HG02852 (cell line): ENCODE data around the gene HOXA4.

Source experiments
- ATAC-seq: cut with Tn5 transposase; IDR thresholded peaks from one replicate; pipeline ENCODE4 v1.9.1; 2021; ENCODE audit warnings: mild to moderate bottlenecking, moderate library complexity; ENCODE audit not compliant: unreplicated experiment

HOXA4 gene

DNA sequence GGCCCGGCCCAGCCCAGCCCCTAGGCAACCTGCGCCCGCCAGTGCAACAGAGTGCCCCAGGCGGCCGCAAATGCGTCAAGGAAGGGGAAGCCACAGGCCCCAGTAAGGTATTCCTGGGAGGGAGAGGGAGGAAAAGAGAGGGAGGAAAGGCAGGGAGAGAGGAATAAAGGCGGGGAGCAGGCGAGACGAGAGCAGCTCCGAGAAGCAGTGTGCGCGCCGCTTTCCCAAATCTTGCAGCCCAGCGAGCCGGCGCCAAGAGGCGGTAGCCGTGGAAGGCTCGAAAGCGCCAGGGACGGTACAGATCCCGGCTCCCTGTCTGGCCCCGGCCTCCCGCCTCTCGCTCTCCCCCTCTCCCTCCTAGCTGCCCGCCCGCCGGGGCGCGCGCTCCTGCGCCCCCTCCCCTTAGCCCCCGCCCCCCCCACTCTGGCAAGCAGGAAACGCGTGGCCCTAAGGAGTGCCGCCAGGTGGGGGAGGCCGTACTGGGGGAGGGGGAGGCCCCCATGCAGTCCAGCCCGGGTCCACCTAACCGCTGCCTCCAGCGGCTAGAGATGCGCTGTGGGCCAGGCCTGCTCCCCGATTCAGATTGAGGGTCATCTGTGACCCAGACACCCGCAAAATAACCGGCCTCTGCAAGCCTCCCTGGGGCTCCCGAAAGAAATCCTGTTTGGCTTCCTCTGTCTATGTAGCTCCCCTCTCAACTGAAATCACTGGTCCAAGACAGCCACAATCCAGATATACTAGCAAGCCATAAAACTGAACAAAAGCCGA lies 39.3 kb upstream of the HOXA4 start:
- no peak for ATAC-seq

GRCh38 chr7:27168265-27168947 lies 37.8 kb upstream of the HOXA4 start:
- ATAC-seq = no peak

- ATAC-seq = no peak
Observed at GRCh38 chr7:27167916-27168264, 37.3 kb upstream of the HOXA4 start.

DNA sequence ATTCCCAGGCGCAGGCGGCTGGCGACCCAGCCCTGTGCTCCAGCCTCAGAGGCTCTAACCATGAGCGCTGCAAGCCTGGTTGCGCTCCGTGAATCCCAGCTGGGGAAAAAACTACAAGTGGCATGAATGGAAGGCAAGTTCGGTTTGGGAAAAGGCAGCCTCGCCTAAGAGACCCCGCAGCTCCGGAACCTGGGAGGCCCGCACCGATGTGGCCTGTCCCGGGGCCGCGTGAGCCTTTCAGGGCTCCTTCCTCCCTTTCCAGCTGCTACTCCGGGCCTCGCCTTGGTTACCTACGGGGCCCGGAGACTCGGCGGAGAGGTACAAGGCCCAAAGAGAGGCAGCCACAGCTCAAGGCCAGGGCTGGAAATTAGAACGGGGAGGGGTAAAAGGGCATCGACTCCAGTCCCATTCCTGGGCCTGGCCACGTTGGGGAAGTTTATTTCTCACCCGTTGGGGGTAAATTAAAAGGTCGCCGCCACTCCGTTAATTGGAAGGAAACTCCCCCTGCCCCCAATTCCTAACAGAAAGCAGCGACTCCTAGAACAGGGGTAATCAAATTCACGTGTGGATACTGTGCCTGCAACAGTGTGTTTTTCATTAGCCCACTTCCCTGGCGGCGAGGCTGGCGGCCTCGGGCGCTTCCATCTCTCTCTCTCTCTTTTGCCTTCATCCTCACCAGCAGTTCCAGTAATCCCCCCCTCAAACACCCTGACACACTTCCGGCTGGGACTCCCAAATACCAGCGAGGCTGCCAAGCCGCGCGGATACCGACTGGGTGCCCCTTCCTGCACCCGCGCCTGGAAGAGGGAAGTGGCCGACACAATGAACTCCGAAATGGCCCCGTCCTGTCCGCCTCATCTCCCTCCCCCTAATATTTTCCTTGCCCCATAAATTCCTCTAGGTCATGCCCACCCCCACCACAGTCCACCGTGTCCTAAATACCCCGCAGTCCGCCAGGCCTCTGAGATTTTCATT lies 36.3 kb upstream of the HOXA4 start:
- ATAC-seq = no peak

DNA sequence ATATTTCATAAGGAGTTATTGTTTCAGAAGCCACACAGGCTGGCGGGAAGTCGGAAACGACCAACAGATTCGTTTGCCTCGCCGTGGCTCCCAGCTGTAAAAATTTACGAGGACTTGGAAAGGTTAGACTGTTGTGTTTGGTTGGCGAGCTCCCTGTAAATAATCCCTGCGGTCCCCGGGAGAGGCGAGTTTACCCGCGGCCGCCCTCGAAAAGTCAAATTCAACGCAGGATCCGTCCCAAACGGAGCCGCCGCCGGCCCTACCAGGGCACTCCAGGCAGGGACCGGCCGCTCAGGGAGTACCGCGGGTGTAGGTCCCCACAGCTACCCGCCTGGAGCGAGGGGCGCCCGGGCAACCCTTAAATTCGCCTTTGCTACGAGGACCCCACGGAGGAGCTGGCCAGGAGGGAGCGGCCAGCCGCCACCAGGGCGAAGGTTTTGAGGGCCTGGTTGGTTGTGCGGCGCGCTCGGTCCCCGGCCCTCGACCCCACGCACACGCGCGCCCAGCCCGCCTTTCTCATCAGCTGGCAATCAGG lies 35.5 kb upstream of the HOXA4 start:
- no peak for ATAC-seq

DNA sequence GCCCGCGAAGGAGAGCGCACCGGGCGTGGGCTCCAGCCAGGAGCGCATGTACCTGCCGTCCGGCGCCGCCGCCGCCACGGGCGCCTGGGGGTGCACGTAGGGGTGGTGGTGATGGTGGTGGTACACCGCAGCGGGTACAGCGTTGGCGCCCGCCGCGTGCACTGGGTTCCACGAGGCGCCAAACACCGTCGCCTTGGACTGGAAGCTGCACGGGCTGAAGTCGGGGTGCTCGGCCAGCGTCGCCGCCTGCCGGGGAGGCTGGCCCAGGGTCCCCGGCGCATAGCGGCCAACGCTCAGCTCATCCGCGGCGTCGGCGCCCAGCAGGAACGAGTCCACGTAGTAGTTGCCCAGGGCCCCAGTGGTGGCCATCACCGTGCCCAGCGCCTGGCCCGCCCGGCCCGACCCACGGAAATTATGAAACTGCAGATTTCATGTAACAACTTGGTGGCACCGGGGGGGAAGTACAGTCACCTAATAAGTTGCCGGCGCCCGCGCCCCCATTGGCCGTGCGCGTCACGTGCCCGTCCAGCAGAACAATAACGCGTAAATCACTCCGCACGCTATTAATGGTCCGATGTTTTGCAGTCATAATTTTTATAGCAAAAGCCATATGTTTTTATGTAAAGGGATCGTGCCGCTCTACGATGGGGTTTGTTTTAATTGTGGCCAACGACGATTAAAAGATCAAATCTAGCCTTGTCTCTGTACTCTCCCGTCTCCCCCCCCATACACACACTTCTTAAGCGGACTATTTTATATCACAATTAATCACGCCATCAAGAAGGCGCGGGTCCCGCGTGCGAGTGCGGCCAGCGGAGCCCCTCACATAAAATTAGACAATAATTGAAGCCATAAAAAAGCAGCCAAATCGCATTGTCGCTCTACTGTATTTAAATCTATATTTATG lies 34.8 kb upstream of the HOXA4 start, which contains the start of gene HOXA9:
TSS of gene HOXA9 (minus strand) at position 449 of the 907 bp plus-strand sequence. CDS start at position 369, 80 bp downstream.
- no peak for ATAC-seq

DNA sequence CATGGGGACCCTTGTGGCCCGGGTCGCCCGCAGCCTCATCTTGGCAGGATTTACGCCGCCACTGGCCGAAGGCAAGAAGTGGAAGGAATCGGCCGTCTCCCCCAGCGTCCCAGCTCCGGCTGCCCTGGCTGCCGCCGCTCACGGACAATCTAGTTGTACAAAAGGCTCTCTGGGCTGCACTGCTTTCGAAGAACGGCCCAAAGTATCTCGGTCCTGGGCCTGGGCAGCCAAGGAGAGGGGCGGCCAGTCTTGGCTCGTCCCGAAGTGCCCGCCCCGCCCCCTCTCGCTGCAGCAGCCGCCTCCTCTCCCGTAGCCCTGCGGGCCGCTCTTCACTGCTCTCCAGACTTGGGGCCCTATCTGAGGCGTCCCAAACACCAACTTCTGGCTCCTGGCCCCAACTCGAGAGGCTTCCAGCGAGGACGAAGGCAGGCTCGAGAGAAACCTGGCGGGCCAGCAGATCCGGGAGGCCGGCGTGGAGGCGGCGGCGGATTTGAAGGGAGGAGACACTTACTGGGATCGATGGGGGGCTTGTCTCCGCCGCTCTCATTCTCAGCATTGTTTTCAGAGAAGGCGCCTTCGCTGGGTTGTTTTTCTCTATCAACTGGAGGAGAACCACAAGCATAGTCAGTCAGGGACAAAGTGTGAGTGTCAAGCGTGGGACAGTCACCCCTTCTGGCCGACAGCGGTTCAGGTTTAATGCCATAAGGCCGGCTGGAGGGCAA lies 34.0 kb upstream of the HOXA4 start:
- no peak for ATAC-seq

DNA sequence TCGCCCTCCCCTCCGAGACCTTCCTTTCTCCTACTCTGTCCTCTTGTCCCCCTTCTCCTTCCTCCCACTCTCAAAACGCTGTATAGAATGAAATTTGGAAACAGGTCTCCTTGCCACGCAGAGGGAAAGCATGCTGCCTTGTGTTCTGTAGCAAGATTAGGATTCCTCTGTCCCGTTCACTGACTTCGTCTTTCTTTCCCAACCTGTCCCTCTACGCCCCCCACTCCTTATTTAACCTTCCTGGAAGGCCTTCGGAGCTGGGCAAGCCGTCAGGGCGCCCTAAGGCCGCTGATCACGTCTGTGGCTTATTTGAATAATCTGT lies 33.4 kb upstream of the HOXA4 start:
- no peak for ATAC-seq

DNA sequence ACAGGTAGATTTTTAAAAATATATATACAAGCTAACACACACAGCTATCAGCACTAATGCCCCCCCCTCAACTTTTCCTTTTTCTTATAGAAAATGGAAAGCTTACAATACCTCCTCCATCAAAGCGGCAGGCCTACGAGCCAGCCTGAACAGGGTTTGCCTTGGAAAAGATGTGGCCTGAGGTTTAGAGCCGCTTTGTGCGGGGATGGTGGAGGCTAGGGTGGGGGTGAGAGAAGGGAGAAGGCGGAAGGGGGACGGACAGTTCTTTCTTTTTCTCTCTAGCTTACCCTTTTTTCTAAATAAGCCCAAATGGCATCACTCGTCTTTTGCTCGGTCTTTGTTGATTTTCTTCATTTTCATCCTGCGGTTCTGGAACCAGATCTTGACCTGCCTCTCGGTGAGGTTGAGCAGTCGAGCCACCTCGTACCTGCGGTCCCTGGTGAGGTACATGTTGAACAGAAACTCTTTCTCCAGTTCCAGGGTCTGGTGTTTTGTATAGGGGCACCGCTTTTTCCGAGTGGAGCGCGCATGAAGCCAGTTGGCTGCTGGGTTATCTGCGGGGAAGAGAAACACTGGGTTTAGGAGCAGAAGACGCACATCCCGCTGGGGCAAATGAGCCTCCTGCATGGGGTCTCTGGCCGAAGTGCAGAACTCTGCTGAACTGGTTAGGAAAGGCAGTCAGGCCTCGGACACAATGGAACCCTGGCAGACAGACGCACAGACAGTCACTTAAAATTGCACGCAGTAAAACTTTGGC lies 32.9 kb upstream of the HOXA4 start:
- ATAC-seq = no peak

DNA sequence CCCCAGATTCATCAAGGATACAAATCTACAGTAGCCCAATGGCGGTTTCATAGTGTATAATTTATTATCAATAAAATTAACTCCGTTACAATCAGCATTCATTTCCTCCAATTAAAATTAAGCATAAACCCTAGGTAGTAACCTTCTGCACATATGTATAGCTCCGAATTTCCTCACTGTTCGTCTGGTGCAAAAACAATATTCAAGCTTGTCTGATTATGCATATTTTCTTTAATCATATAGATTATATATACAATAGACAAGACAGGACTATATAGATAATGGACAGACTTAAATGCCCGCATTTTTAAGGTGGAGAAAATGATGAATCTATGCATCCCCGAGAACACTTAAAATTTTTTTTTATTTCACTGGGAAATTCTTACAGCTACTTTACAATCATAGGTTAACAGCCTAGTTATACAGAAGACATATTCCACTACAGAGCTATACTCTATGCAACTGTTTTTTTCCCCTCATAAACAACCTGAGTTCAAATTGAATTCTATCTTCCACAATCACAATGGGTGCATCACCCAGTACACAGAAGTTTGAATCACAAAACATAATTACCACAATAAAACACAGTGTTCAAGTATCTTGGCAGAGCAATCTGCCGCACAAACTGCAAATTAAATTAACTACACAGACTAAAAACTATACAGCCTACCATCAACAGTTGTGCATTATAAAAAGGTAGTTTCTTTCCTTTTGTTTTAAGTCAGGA lies 32.2 kb upstream of the HOXA4 start:
- ATAC-seq = no peak

- no peak for ATAC-seq
Observed at GRCh38 chr7:27161721-27162560, 31.4 kb upstream of the HOXA4 start.

GRCh38 chr7:27161214-27161720 lies 30.7 kb upstream of the HOXA4 start:
- ATAC-seq = no peak

DNA sequence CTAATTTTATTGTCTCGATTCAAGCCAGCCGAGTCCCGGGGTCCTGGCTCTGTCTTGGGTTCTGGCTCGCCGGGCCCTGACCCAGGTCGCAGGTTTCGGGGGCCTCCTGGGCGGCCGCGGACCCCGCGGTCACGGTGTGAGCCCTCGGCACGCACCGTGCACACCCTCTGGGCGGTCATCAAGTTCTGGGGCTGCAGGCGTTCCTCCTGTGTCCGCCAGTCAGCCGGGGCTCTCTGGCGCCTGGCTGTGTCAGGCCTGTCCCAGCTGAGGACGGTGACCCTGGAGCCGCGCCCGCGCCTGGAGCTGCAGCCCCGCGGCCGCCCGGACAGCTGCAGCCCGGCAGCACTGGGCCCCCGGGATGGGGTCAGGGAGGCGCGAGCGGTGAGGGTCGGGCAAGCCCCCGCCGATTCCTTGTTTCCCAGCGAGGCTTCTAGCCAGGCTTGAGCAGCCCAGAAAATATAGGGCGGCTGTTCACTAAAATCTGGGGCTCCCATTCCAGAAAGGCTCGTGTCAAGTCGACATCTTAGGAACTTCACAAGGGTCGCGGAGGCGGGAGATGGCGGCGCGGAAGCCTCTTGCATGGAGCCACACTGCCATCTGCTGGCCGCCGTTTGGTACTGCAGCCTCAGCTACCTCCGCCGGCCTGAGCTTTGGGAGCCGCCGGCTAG lies 30.1 kb upstream of the HOXA4 start:
- peak; percentile 66 for ATAC-seq

DNA sequence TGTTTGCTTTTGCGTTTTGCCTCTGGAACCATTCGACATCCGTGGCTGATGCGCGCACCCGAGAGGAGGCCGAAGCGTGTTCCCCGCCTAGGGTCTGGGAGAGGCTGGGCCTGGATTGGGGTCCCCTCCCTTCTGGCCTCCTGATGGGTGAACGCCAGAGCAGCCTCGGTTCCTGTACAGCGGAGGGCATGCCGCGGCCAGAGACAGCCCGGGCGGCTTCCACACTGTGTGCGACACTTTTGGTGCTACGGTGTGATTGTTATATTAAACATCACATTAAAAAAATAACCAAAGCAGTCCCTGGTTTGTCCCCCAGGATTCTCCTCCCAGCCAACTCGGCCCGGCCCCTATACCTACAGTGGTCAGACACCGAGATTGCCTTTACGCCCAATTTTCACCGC lies 29.6 kb upstream of the HOXA4 start:
- ATAC-seq = no peak

DNA sequence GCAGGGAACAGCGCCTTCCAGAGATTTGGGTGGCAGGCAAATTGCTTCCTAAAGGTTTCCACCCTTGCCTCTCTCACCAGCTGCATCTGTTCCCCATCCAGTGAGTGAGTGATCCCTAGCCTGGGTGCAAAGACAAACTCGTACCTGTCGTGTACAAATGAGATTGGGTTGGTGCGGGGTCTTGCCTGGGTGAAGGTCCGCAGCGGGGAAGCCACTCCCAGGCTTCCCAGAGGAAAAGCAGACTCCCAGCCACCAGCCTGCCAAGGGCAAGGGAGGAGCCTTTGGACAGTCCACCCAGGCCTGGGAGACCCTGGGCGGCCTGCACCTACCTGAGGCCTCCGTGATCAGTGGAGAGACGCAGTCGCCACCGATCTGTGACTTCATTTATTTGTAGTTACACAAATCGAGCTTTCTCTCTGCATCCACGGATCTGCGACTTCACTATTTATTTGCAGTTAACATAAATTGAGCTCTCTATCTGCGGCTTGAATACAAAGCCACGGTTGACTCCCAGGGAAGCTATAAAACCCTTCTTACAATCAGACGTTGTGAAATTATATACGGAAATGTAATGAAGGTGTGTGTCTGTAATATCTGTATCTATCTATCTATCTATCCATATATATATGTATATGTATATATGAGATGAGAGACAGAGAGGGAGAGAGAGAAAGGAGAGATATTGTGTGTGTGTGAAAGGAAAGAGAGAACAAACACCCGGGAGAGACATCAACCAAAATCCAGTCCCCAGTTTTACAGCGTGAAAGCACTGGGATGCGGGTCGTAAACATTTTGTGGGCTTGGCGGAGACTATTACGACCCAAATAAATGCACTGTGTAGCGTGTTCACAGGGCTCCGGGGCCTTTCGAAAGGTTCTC lies 28.9 kb upstream of the HOXA4 start:
- no peak for ATAC-seq
